Measurements from ENCODE around the gene NBPF14. TPM values are rescaled to one million over a fixed set of nuclear protein-coding genes. Genes with fewer than 3 reads are reported as not detected.
"Not testable (repeated sequence)": the region's sequence is repeated elsewhere in the genome, so short reads cannot be mapped to it uniquely, and the experiment has no call there.

NBPF14 gene
- polyA plus RNA-seq, 4 donors: 2.9 to 9.0 (median 6.2) TPM

DNA sequence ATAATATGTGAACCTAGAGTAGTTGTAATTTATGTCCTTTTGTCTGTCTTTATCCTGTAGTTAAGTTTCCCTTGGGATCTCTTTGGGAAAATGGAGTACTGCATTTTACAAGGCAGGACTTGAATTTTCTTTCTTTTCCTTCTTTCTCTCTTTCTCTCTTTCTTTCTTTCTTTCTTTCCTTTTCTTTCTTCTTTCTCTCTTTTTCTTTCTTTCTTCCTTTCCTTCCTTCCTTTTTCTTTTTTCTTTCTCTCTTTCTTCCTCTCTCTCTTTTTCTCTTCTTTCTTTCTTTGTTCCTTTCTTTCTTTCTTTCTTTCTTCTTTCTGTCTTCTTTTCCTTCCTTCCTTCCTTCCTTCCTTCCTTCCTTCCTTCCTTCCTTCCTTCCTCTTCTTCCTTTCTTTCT is 101.9 kb downstream of the NBPF14 start:
- not testable (repeated sequence) for H3K4me3 ChIP-seq (ENCODE audit: low read depth in 1 of 3, low read length in 3 of 3); H3K36me3 ChIP-seq (ENCODE audit: control insufficient read depth in 3 of 3, insufficient read depth in 2 of 3, low read depth in 1 of 3, low read length in 3 of 3); DNase-seq; H3K27ac ChIP-seq (ENCODE audit: low read depth in 1 of 3, low read length in 2 of 3); FAIRE-seq; H3K9me3 ChIP-seq (ENCODE audit: control insufficient read depth in 2 of 2, insufficient read depth in 1 of 2, low read depth in 1 of 2, low read length in 1 of 2); H3K4me1 ChIP-seq (ENCODE audit: control insufficient read depth in 3 of 3, insufficient read depth in 2 of 3, low read depth in 1 of 3, low read length in 2 of 3); H3K27me3 ChIP-seq (ENCODE audit: control insufficient read depth in 3 of 3, insufficient read depth in 3 of 3, low read length in 3 of 3)

DNA sequence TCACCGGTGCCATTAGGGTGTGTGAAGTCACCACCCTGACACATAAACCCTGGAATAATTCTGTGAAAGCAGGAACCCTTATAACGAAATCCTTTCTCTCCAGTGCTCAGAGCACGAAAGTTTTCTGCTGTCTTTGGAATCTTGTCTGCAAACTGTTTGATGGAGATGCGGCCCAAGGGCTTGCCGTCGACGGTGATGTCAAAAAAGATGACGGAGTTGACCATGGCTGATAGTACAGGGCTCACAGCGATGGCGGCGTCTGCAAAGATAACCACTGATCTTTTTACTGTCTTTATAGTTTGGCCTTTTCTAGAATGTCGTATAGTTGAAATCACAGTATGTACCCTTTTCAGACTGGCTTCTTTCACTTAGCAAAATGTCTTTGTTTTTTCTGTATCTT is 112.8 kb downstream of the NBPF14 start, which contains the start of gene PPIAL4G:
TSS of gene PPIAL4G (minus strand) at position 274 of the 400 bp plus-strand sequence. CDS start at position 224, 50 bp downstream.
- 95 to 99% (median 98%) methylated on average over 12 of the region's 12 CpGs for WGBS, 3 donors
- not testable (repeated sequence) for DNase-seq; H3K9me3 ChIP-seq (ENCODE audit: control insufficient read depth in 2 of 2, insufficient read depth in 1 of 2, low read depth in 1 of 2, low read length in 1 of 2)

More for the DNA sequence above, 112.8 kb downstream of the NBPF14 start, which contains the start of gene PPIAL4G:
- not testable (repeated sequence) for FAIRE-seq; H3K36me3 ChIP-seq (ENCODE audit: control insufficient read depth in 3 of 3, insufficient read depth in 2 of 3, low read depth in 1 of 3, low read length in 3 of 3); H3K4me1 ChIP-seq (ENCODE audit: control insufficient read depth in 3 of 3, insufficient read depth in 2 of 3, low read depth in 1 of 3, low read length in 2 of 3); H3K27ac ChIP-seq (ENCODE audit: low read depth in 1 of 3, low read length in 2 of 3); H3K4me3 ChIP-seq (ENCODE audit: low read depth in 1 of 3, low read length in 3 of 3); H3K27me3 ChIP-seq (ENCODE audit: control insufficient read depth in 3 of 3, insufficient read depth in 3 of 3, low read length in 3 of 3)

Other genes with a start within 250 kb of the NBPF14 start
- under 1 TPM in 2 of 4 donors, not detected in 2; 0.01 to 0.04 TPM for gene PPIAL4G, start 112.7 kb downstream of the NBPF14 start, polyA plus RNA-seq
- gene NUDT4B, start 152.8 kb upstream of the NBPF14 start, polyA plus RNA-seq: 1 to 10 TPM in 3 of 4 donors, not detected in 1; 3.1 to 4.2 (median 3.2) TPM
- 10 to 100 TPM; 31.9 to 50.8 (median 37.1) TPM for gene PDE4DIP, start 248.4 kb upstream of the NBPF14 start, polyA plus RNA-seq

Data from small intestine (tissue), 7 donors.